ENCODE results near the gene UBE2L3. TPM values are rescaled to one million over a fixed set of nuclear protein-coding genes. Genes with fewer than 3 reads are reported as not detected.
A peak's percentile ranks its signal among the peaks of the same experiment; 100 is the strongest.

UBE2L3 gene
- total and polyA plus RNA-seq, 2 of the 8 experiments (the other 6 are each of a cell fraction or from before 2014, with no cell fraction given) = 63.5 to 90.0 TPM

DNA sequence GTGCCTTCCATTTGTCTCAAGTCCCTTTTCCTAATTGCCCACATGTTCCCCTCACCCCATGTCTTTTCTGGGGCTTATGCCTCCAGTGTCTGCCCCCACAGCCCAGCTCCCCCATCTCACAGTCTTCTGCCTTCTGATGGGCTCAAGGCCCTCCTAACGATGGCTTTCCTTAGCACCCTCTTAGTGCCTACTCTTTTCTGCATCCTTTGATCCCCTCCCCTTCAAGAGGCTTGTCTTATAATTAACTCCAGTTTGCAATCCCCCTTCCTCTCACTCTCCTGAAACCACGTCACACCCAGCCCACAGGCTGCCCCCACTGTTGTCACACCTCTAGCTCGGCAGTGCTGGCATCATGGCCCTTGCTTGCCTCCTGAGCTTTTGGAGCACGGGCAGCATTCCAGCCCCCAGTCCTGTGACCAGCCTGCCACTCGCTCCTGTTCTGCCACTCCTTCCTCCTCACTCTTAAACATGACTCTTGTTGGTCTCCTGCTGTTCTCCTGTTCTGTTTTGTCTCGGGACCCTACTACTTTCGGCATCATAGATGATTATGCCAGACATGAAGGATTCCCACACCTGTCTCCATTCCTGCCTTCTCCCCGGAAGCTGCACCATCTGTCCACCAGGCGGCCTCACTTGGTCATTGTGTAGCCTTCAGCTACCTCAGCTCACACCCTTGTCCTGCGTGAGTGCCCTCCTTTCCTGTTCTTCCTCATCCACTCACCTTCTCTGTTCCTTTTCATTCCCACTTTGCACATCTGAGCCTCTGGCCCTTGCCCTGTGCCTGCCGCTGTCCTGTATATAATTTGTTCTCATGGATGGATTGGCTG lies 26.1 kb downstream of the UBE2L3 start:
- H2AFZ ChIP-seq (ENCODE audit: low read length) = no peak overlapping the region
- H3K14ac ChIP-seq (ENCODE audit: insufficient read length) = no peak overlapping the region
- ChIA-PET POLR2A (ENCODE audit: partially characterized antibody) (interaction anchor here (1.2 to 1.7 kb wide), 4 partner anchors 18 to 59 kb away, joined by 3 to 6 read pairs (median 4); no protein-coding TSS in a partner anchor), CTCF (ENCODE audit: partially characterized antibody) (interaction anchor here (0.6 to 5.1 kb wide), 30 partner anchors 8 to 1889 kb away, joined by 3 to 29 read pairs (median 4); partner anchors contain the start of gene SDF2L1)
- FAIRE-seq (no peak), DNase-seq (ENCODE audit: low read depth in 1 of 2, low spot score in 2 of 2) (peak in 1 of 2 experiments; percentile 56)
- H3K4ac ChIP-seq (replicated peaks; ENCODE audit: insufficient read length, low read depth, low read length) = no peak overlapping the region
- H3K23ac ChIP-seq (ENCODE audit: insufficient read length) = no peak overlapping the region
- no peak overlapping the region for H3K9ac ChIP-seq (replicated peaks in 1 of 4; ENCODE audit: extremely low read depth in 1 of 4, low read depth in 3 of 4, low read length in 3 of 4)
- no peak overlapping the region for H2BK12ac ChIP-seq (ENCODE audit: low read depth, low read length)
- no peak overlapping the region; the same call in 1 of the 2 replicates for H2BK5ac ChIP-seq (ENCODE audit: low read depth, low read length)
- no peak overlapping the region for H2AK5ac ChIP-seq (ENCODE audit: low read depth, low read length)
- no peak overlapping the region for H3K4me2 ChIP-seq (ENCODE audit: insufficient read depth in 1 of 2, low read depth in 2 of 2, low read length in 2 of 2)
- no peak overlapping the region for H2BK15ac ChIP-seq (ENCODE audit: low read length)
- no peak overlapping the region for H4K91ac ChIP-seq (replicated peaks; ENCODE audit: insufficient read length, low read length)
- H3K79me2 ChIP-seq (ENCODE audit: control insufficient read depth in 1 of 2, insufficient read depth in 2 of 2, low read length in 2 of 2) = peaks cover 3 to 94% of the 10 kb centered on the region in 2 experiments; a peak in 3 of 4 replicates
- no peaks in the 10 kb centered on the region for H3K9me3 ChIP-seq (ENCODE audit: insufficient read depth in 2 of 2, low read depth in 1 of 2, low read length in 1 of 2)
- H4K8ac ChIP-seq (ENCODE audit: extremely low read depth, insufficient read depth, low read length) = no peak overlapping the region
- no peaks in the 10 kb centered on the region for H3K4me1 ChIP-seq (replicated peaks in 1 of 4; ENCODE audit: control insufficient read depth in 3 of 4, insufficient read depth in 4 of 4, low read length in 3 of 4)
- WGBS, 2 experiments (ENCODE audit: extremely low coverage in 1 of 2, insufficient coverage in 1 of 2, insufficient read length in 1 of 2, insufficient replicate concordance in 2 of 2, low coverage in 1 of 2, low lambda C conversion rate in 2 of 2, missing lambda C conversion rate in 1 of 2) = 85% methylated on average over 11 of the region's 11 CpGs; no CpG with 5 or more reads in 1 of the 2 experiments
- H2BK120ac ChIP-seq (replicated peaks; ENCODE audit: low read depth, low read length) = no peak overlapping the region
- H2BK20ac ChIP-seq (ENCODE audit: low read length) = no peak overlapping the region
- peaks cover 23% of the 10 kb centered on the region for H3K79me1 ChIP-seq (ENCODE audit: low read depth, low read length)
- TF ChIP-seq CTBP2 (IDR thresholded peaks at IDR 0.05; ENCODE audit: borderline replicate concordance, insufficient read depth, insufficient read length, low read length) (no peak), RAD21 (IDR thresholded peaks at IDR 0.05 in 1 of 2, conservative IDR thresholded peaks at IDR 0.05 in 1 of 2; ENCODE audit: low read depth in 2 of 2, low read length in 2 of 2) (peak; percentile 34 to 52; a peak in 3 of 4 replicates)
- TF ChIP-seq, protein P1, sequence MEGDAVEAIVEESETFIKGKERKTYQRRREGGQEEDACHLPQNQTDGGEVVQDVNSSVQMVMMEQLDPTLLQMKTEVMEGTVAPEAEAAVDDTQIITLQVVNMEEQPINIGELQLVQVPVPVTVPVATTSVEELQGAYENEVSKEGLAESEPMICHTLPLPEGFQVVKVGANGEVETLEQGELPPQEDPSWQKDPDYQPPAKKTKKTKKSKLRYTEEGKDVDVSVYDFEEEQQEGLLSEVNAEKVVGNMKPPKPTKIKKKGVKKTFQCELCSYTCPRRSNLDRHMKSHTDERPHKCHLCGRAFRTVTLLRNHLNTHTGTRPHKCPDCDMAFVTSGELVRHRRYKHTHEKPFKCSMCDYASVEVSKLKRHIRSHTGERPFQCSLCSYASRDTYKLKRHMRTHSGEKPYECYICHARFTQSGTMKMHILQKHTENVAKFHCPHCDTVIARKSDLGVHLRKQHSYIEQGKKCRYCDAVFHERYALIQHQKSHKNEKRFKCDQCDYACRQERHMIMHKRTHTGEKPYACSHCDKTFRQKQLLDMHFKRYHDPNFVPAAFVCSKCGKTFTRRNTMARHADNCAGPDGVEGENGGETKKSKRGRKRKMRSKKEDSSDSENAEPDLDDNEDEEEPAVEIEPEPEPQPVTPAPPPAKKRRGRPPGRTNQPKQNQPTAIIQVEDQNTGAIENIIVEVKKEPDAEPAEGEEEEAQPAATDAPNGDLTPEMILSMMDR (IDR thresholded peaks at IDR 0.05; ENCODE audit: control extremely low read depth in 1 of 3, insufficient read depth in 1 of 3, low read depth in 1 of 3, low read length in 3 of 3) = peak; percentile 66 to 93 (median 85)
- no peaks in the 10 kb centered on the region for H3K23me2 ChIP-seq (ENCODE audit: low read depth, low read length)
- H3K36me3 ChIP-seq (ENCODE audit: control insufficient read depth in 2 of 4, insufficient read depth in 4 of 4, low read length in 3 of 4) = peaks cover 6 to 29% (median 19%) of the 10 kb centered on the region in 4 experiments
- H3K4me3 ChIP-seq (ENCODE audit: extremely low read depth in 1 of 4, insufficient read depth in 2 of 4, low read depth in 3 of 4, low read length in 4 of 4) = no peak overlapping the region
- H3K27ac ChIP-seq (ENCODE audit: low read depth, low read length) = no peak overlapping the region
- H3K56ac ChIP-seq (replicated peaks; ENCODE audit: insufficient read length, low read depth, low read length) = no peak overlapping the region
- no peaks in the 10 kb centered on the region for H3K27me3 ChIP-seq (replicated peaks in 1 of 4; ENCODE audit: control insufficient read depth in 3 of 4, extremely low read depth in 1 of 4, insufficient read depth in 3 of 4, low read length in 3 of 4)
- H4K5ac ChIP-seq (ENCODE audit: insufficient read length, low read depth, low read length) = no peak overlapping the region
- H4K20me1 ChIP-seq (replicated peaks in 1 of 2; ENCODE audit: control insufficient read depth in 1 of 2, insufficient read depth in 2 of 2, low read length in 2 of 2) = peaks cover 39 to 46% of the 10 kb centered on the region in 2 experiments
- no peak overlapping the region for H3K18ac ChIP-seq (ENCODE audit: extremely low read depth, low read length)
